ENCODE measurements around the gene OR51B4. TPM values are rescaled to one million over a fixed set of nuclear protein-coding genes. Genes with fewer than 3 reads are reported as not detected.
"Not testable (repeated sequence)": the region's sequence is repeated elsewhere in the genome, so short reads cannot be mapped to it uniquely, and the experiment has no call there.

Gene OR51B4
- total RNA-seq, 4 donors from 2014 or later, result not detected

- Histone ChIP-seq H3K27me3 (no peaks in the 10 kb centered on the region), H3K27ac (no peak overlapping the region), H3K9me3 (no peaks in the 10 kb centered on the region), H3K36me3 (no peaks in the 10 kb centered on the region), H3K4me1 (no peaks in the 10 kb centered on the region), H3K4me3 (no peak overlapping the region)
- intact Hi-C loops (cut with DNase I; ENCODE audit: low total_unique reads) (no loop called here), in situ Hi-C loops (cut with MboI; ENCODE audit: low pct_ligation_motif_present in 1 of 4, low pct_unique_long_range_greater_than_20kb in 1 of 4, low sequenced_read_pairs in 3 of 4) (no loop called here)
- DNase-seq, result no peak
- 76% methylated on average over 7 of the region's 7 CpGs; no CpG with 5 or more reads in 1 of the 2 donors for WGBS, 2 donors (ENCODE audit: low coverage in 1 of 2)
- TF ChIP-seq POLR2A (IDR thresholded peaks at IDR 0.05), result no peak
- no peak for TF ChIP-seq POLR2AphosphoS5 (IDR thresholded peaks at IDR 0.05)
- TF ChIP-seq CTCF (IDR thresholded peaks at IDR 0.05), result no peak
- TF ChIP-seq EP300 (IDR thresholded peaks at IDR 0.05; ENCODE audit: low read depth), result no peak
Observed at GRCh38 chr11:5258543-5259262, 43.0 kb downstream of the OR51B4 start.

- H3K9me3 ChIP-seq, result no peaks in the 10 kb centered on the region
- no peak overlapping the region for H3K4me3 ChIP-seq
- 28 to 31% methylated on average over 2 of the region's 2 CpGs for WGBS, 2 donors (ENCODE audit: low coverage in 1 of 2)
- H3K27me3 ChIP-seq, result no peaks in the 10 kb centered on the region
- TF ChIP-seq CTCF (IDR thresholded peaks at IDR 0.05), result no peak
- TF ChIP-seq POLR2A (IDR thresholded peaks at IDR 0.05), result no peak
- TF ChIP-seq EP300 (IDR thresholded peaks at IDR 0.05; ENCODE audit: low read depth), result no peak
- no peak for TF ChIP-seq POLR2AphosphoS5 (IDR thresholded peaks at IDR 0.05)
- H3K27ac ChIP-seq, result no peak overlapping the region
- DNase-seq, result no peak
- no peaks in the 10 kb centered on the region for H3K36me3 ChIP-seq
- in situ Hi-C loops (cut with MboI; ENCODE audit: low pct_ligation_motif_present in 1 of 4, low pct_unique_long_range_greater_than_20kb in 1 of 4, low sequenced_read_pairs in 3 of 4) (no loop called here), intact Hi-C loops (cut with DNase I; ENCODE audit: low total_unique reads) (no loop called here)
- H3K4me1 ChIP-seq, result no peaks in the 10 kb centered on the region
Observed at GRCh38 chr11:5257296-5257695, 44.5 kb downstream of the OR51B4 start.

GRCh38 chr11:5254646-5255413 is 46.9 kb downstream of the OR51B4 start, which contains the start of gene HBG2:
Gene HBG2 (minus strand): TSS chr11:5254781. CDS start chr11:5254728, 53 bp downstream.
- 61 to 63% methylated on average over 3 to 4 of the region's 9 CpGs for WGBS, 2 donors (ENCODE audit: low coverage in 1 of 2)
- H3K4me1 ChIP-seq; H3K9me3 ChIP-seq; in situ Hi-C loops (cut with MboI; ENCODE audit: low pct_ligation_motif_present in 1 of 4, low pct_unique_long_range_greater_than_20kb in 1 of 4, low sequenced_read_pairs in 3 of 4); intact Hi-C loops (cut with DNase I; ENCODE audit: low total_unique reads); H3K4me3 ChIP-seq; H3K36me3 ChIP-seq; H3K27ac ChIP-seq; DNase-seq; H3K27me3 ChIP-seq: not testable (repeated sequence)

GRCh38 chr11:5254023-5254422 is 47.7 kb downstream of the OR51B4 start:
- H3K36me3 ChIP-seq; H3K27me3 ChIP-seq; intact Hi-C loops (cut with DNase I; ENCODE audit: low total_unique reads); in situ Hi-C loops (cut with MboI; ENCODE audit: low pct_ligation_motif_present in 1 of 4, low pct_unique_long_range_greater_than_20kb in 1 of 4, low sequenced_read_pairs in 3 of 4); H3K4me1 ChIP-seq; H3K27ac ChIP-seq; H3K4me3 ChIP-seq; H3K9me3 ChIP-seq; DNase-seq: not testable (repeated sequence)
- WGBS, 2 donors (ENCODE audit: low coverage in 1 of 2), result 73 to 86% methylated on average over 1 to 2 of the region's 2 CpGs

- H3K36me3 ChIP-seq; H3K27ac ChIP-seq; in situ Hi-C loops (cut with MboI; ENCODE audit: low pct_ligation_motif_present in 1 of 4, low pct_unique_long_range_greater_than_20kb in 1 of 4, low sequenced_read_pairs in 3 of 4); intact Hi-C loops (cut with DNase I; ENCODE audit: low total_unique reads); H3K4me3 ChIP-seq; H3K27me3 ChIP-seq; DNase-seq; H3K9me3 ChIP-seq; H3K4me1 ChIP-seq: not testable (repeated sequence)
- WGBS, 2 donors (ENCODE audit: low coverage in 1 of 2), result 82 to 89% methylated on average over 5 of the region's 5 CpGs
Observed at GRCh38 chr11:5253440-5253839, 48.3 kb downstream of the OR51B4 start.

Measured in transverse colon (tissue), 4 donors.